Esophagus muscularis mucosa (tissue), 4 donors: ENCODE data around the gene PFDN4. TPM values are rescaled to one million over a fixed set of nuclear protein-coding genes. Genes with fewer than 3 reads are reported as not detected.
"Not testable (repeated sequence)": the region's sequence is repeated elsewhere in the genome, so short reads cannot be mapped to it uniquely, and the experiment has no call there.

ENCODE experiments used
- DNase-seq: peaks from one replicate; pipeline ENCODE4 v3.0.0-alpha.2; 2017; ENCODE audit errors: extremely low spot score
- H3K27ac ChIP-seq, 4 donors: fragments of 200-600 bp; sonication (generic); replicated peaks in 1 of 4; 1 replicate in 3 of 4; 2 replicates in 1 of 4; pipeline ENCODE4 v1.5.1; 2016 to 2019; ENCODE audit warnings: mild to moderate bottlenecking in 1 of 4
- H3K27me3 ChIP-seq, 4 donors: fragments of 200-600 bp; sonication (generic); one replicate each; pipeline versions ENCODE4 v1.5.1 to v1.6.0; 2016 to 2019
- H3K36me3 ChIP-seq, 4 donors: fragments of 200-600 bp; sonication (generic); one replicate each; pipeline ENCODE4 v1.5.1; 2016 to 2019
- H3K4me1 ChIP-seq, 4 donors: fragments of 200-600 bp; sonication (generic); one replicate each; pipeline ENCODE4 v1.5.1; 2016 to 2019
- H3K4me3 ChIP-seq, 4 donors: fragments of 200-600 bp; sonication (generic); 1 replicate in 2 of 4; 2 replicates in 2 of 4; pipeline ENCODE4 v1.5.1; 2016 to 2019; ENCODE audit warnings: mild to moderate bottlenecking in 4 of 4, moderate library complexity in 1 of 4
- H3K9me3 ChIP-seq, 4 donors: fragments of 200-600 bp; sonication (generic); 1 replicate in 3 of 4; 2 replicates in 1 of 4; pipeline ENCODE4 v1.5.1; 2016 to 2019
- CTCF ChIP-seq, 3 experiments: fragments of 200-600 bp in 2 of 3; fragments of 450-650 bp in 1 of 3; sonication (generic) in 2 of 3; IDR thresholded peaks; one replicate each; pipeline ENCODE4 v1.5.1; 2017 to 2019; ENCODE audit warnings: antibody characterized with exemption in 3 of 3, mild to moderate bottlenecking in 2 of 3, moderate library complexity in 1 of 3
- EP300 ChIP-seq: sonication (generic); formaldehyde crosslinking; IDR thresholded peaks from one replicate; pipeline ENCODE4 v1.6.1; 2017; ENCODE audit warnings: antibody characterized with exemption
- POLR2A ChIP-seq: fragments of 450-650 bp; IDR thresholded peaks from one replicate; pipeline ENCODE4 v1.6.1; 2017; ENCODE audit warnings: antibody characterized with exemption, moderate library complexity, mild to moderate bottlenecking, low read depth
- POLR2AphosphoS5 ChIP-seq, 2 donors: sonication (generic); formaldehyde crosslinking; IDR thresholded peaks; one replicate each; pipeline ENCODE4 v1.6.1; 2017; ENCODE audit warnings: antibody characterized with exemption in 2 of 2
- WGBS: methylation state at CpG from one replicate; pipeline ENCODE4 v1.1.5; 2018; 5-methylcytosine and 5-hydroxymethylcytosine counted together
- intact Hi-C: fragments of 100-400 bp; cut with DNase I; formaldehyde crosslinking; loops from one replicate; pipeline ENCODE4 v1.15.1; 2023
- total RNA-seq, 4 donors: library from RNA; depleted of rRNA; stranded (reverse); fragments of >200 nt; gene quantifications; one replicate each; pipeline versions ENCODE4 v1.1.0 to v1.2.1, GENCODE V29; 2016

The PFDN4 gene
- total RNA-seq, 4 donors from 2014 or later: 43.2 to 96.8 (median 58.7) TPM

- Histone ChIP-seq H3K36me3 (peaks cover 0 to 5% (median 2%) of the 10 kb centered on the region in 4 donors), H3K27me3 (no peaks in the 10 kb centered on the region), H3K4me3 (no peak overlapping the region), H3K27ac (no peak overlapping the region), H3K4me1 (peaks cover 5 to 9% (median 6%) of the 10 kb centered on the region in 4 donors), H3K9me3 (no peaks in the 10 kb centered on the region)
- intact Hi-C loops: loop anchor here (5.0 kb wide), 1 partner anchor 425 kb away; no protein-coding TSS in a partner anchor
- TF ChIP-seq CTCF (IDR thresholded peaks at IDR 0.05): no peak
- no peak for TF ChIP-seq POLR2AphosphoS5 (IDR thresholded peaks at IDR 0.05)
- no peak for TF ChIP-seq POLR2A
- no peak for TF ChIP-seq EP300
- DNase-seq: no peak
- WGBS: 64% methylated on average over 17 of the region's 17 CpGs
Measured at GRCh38 chr20:54221996-54222890, 14.4 kb downstream of the PFDN4 start.

- TF ChIP-seq POLR2AphosphoS5 (IDR thresholded peaks at IDR 0.05) (no peak), CTCF (IDR thresholded peaks at IDR 0.05) (no peak), EP300 (no peak), POLR2A (no peak)
- Histone ChIP-seq H3K4me1 (peaks cover 5 to 8% (median 6%) of the 10 kb centered on the region in 4 donors), H3K4me3 (no peak overlapping the region), H3K9me3 (no peaks in the 10 kb centered on the region), H3K27me3 (no peaks in the 10 kb centered on the region), H3K36me3 (no peaks in the 10 kb centered on the region), H3K27ac (no peak overlapping the region)
- WGBS: 88% methylated on average over 5 of the region's 5 CpGs
- DNase-seq: no peak
- intact Hi-C loops: loop anchor here (5.0 kb wide), 1 partner anchor 424 kb away; no protein-coding TSS in a partner anchor
Measured at GRCh38 chr20:54223285-54223684, 15.4 kb downstream of the PFDN4 start.

GRCh38 chr20:54223751-54224150 is 15.9 kb downstream of the PFDN4 start:
- H3K27ac ChIP-seq: no peak overlapping the region
- TF ChIP-seq EP300: no peak
- no peak for TF ChIP-seq CTCF (IDR thresholded peaks at IDR 0.05)
- TF ChIP-seq POLR2AphosphoS5 (IDR thresholded peaks at IDR 0.05): no peak
- H3K4me3 ChIP-seq: no peak overlapping the region
- DNase-seq: no peak
- H3K4me1 ChIP-seq: peaks cover under 1 to 6% (median 2%) of the 10 kb centered on the region in 4 donors
- no peaks in the 10 kb centered on the region for H3K36me3 ChIP-seq
- H3K27me3 ChIP-seq: no peaks in the 10 kb centered on the region
- intact Hi-C loops: loop anchor here (5.0 kb wide), 1 partner anchor 424 kb away; no protein-coding TSS in a partner anchor
- H3K9me3 ChIP-seq: no peaks in the 10 kb centered on the region
- WGBS: 60% methylated on average over 4 of the region's 4 CpGs

- intact Hi-C loops: loop anchor here (5.0 kb wide), 1 partner anchor 423 kb away; no protein-coding TSS in a partner anchor
- 87% methylated on average over 9 of the region's 9 CpGs for WGBS
- H3K27ac ChIP-seq, H3K4me1 ChIP-seq, H3K27me3 ChIP-seq, H3K4me3 ChIP-seq, DNase-seq, H3K36me3 ChIP-seq, H3K9me3 ChIP-seq: not testable (repeated sequence)
Measured at GRCh38 chr20:54224642-54225041, 16.8 kb downstream of the PFDN4 start.

GRCh38 chr20:54227241-54227640 is 19.4 kb downstream of the PFDN4 start:
- Histone ChIP-seq H3K4me3 (no peak overlapping the region), H3K9me3 (no peaks in the 10 kb centered on the region), H3K27me3 (no peaks in the 10 kb centered on the region), H3K4me1 (peaks cover 0 to 4% (median 0%) of the 10 kb centered on the region in 4 donors), H3K27ac (no peak overlapping the region), H3K36me3 (no peaks in the 10 kb centered on the region)
- TF ChIP-seq CTCF (IDR thresholded peaks at IDR 0.05) (no peak), POLR2AphosphoS5 (IDR thresholded peaks at IDR 0.05) (no peak), POLR2A (no peak), EP300 (no peak)
- intact Hi-C loops: no loop called here
- no peak for DNase-seq
